Thyroid gland (tissue), 4 donors: ENCODE data around the gene PLCD4.

ENCODE experiments used
- CTCF ChIP-seq, 6 experiments: fragments of 200-600 bp in 3 of 6; fragments of 450-650 bp in 3 of 6; sonication (generic) in 3 of 6; IDR thresholded peaks; one replicate each; pipeline ENCODE4 v1.5.1; 2016 to 2019; ENCODE audit warnings: antibody characterized with exemption in 6 of 6, mild to moderate bottlenecking in 2 of 6, inconsistent platforms in 1 of 6, moderate library complexity in 1 of 6
- POLR2A ChIP-seq, 2 donors: fragments of 450-650 bp; IDR thresholded peaks; one replicate each; pipeline ENCODE4 v1.6.1; 2017; ENCODE audit warnings: antibody characterized with exemption in 2 of 2, mild to moderate bottlenecking in 2 of 2, moderate library complexity in 1 of 2

GRCh38 chr2:218623366-218623705 is 15.6 kb downstream of the PLCD4 start:
- no peak for TF ChIP-seq CTCF (IDR thresholded peaks at IDR 0.05)
- no peak for TF ChIP-seq POLR2A (IDR thresholded peaks at IDR 0.05)
